Upper lobe of right lung (tissue), 1 donor: Measurements from ENCODE around the gene TMX4. TPM values are rescaled to one million over a fixed set of nuclear protein-coding genes. Genes with fewer than 3 reads are reported as not detected.
"Not testable (repeated sequence)": the region's sequence is repeated elsewhere in the genome, so short reads cannot be mapped to it uniquely, and the experiment has no call there.

ENCODE experiments used
- ATAC-seq: fragments of 200-7000 bp; cut with Tn5 transposase; one replicate; pipeline ENCODE4 v1.9.1; 2020; ENCODE audit warnings: mild to moderate bottlenecking, moderate library complexity
- DNase-seq: peaks from one replicate; pipeline ENCODE4 v3.0.0-alpha.2; 2020
- H3K27ac ChIP-seq: fragments of 200-600 bp; one replicate; pipeline ENCODE4 v1.8.0; 2022
- H3K27me3 ChIP-seq: fragments of 200-600 bp; one replicate; pipeline ENCODE4 v1.8.0; 2022; ENCODE audit warnings: mild to moderate bottlenecking
- H3K36me3 ChIP-seq: fragments of 200-600 bp; one replicate; pipeline ENCODE4 v1.8.0; 2022
- H3K4me1 ChIP-seq: fragments of 200-600 bp; one replicate; pipeline ENCODE4 v1.8.0; 2022
- H3K4me3 ChIP-seq: fragments of 200-600 bp; one replicate; pipeline ENCODE4 v1.8.0; 2022; ENCODE audit warnings: mild to moderate bottlenecking
- H3K9me3 ChIP-seq: fragments of 200-600 bp; one replicate; pipeline ENCODE4 v1.8.0; 2022
- CTCF ChIP-seq: fragments of 200-600 bp; IDR thresholded peaks from one replicate; pipeline ENCODE4 v1.8.0; 2022; ENCODE audit warnings: antibody characterized with exemption
- intact Hi-C: fragments of 100-400 bp; cut with DNase I; formaldehyde crosslinking; loops from one replicate; pipeline ENCODE4 v1.11.0; 2022
- total RNA-seq: library from RNA; stranded (reverse); fragmentation: NEBNext Ultra II Directional; extraction: Animal tissue kit (Norgen Biotek cat#: 25700); gene quantifications from one replicate; pipeline ENCODE4 v1.2.1, GENCODE V29; 2021
- donor health status: DM: no; HTN: yes; CAD: no; lungs with severe emphysema.

TMX4 gene
- total RNA-seq, 1 donor from 2014 or later: 45.0 TPM

- no peak overlapping the region for H3K27ac ChIP-seq
- no peaks in the 10 kb centered on the region for H3K4me1 ChIP-seq
- no peaks in the 10 kb centered on the region for H3K9me3 ChIP-seq
- intact Hi-C loops: no loop called here
- no peaks in the 10 kb centered on the region for H3K36me3 ChIP-seq
- no peak for TF ChIP-seq CTCF
- no peak for ATAC-seq
- DNase-seq: no peak
- no peak overlapping the region for H3K4me3 ChIP-seq
- H3K27me3 ChIP-seq: no peaks in the 10 kb centered on the region
Observed at GRCh38 chr20:7966176-7966575, 53.4 kb downstream of the TMX4 start.

GRCh38 chr20:7959484-7959883 is 60.1 kb downstream of the TMX4 start:
- Histone ChIP-seq H3K36me3 (no peaks in the 10 kb centered on the region), H3K9me3 (no peaks in the 10 kb centered on the region), H3K27ac (no peak overlapping the region), H3K4me3 (no peak overlapping the region), H3K27me3 (no peaks in the 10 kb centered on the region), H3K4me1 (no peaks in the 10 kb centered on the region)
- intact Hi-C loops: no loop called here
- TF ChIP-seq CTCF: no peak
- DNase-seq (no peak), ATAC-seq (peak; percentile 27)

GRCh38 chr20:7956561-7956960 is 63.0 kb downstream of the TMX4 start:
- H3K9me3 ChIP-seq, ATAC-seq, H3K27ac ChIP-seq, intact Hi-C loops, H3K4me3 ChIP-seq, H3K4me1 ChIP-seq, H3K36me3 ChIP-seq, H3K27me3 ChIP-seq, DNase-seq: not testable (repeated sequence)

- no peak for DNase-seq
- no peak for TF ChIP-seq CTCF
- no peaks in the 10 kb centered on the region for H3K36me3 ChIP-seq
- no peak for ATAC-seq
- H3K9me3 ChIP-seq: no peaks in the 10 kb centered on the region
- no peaks in the 10 kb centered on the region for H3K27me3 ChIP-seq
- no peak overlapping the region for H3K27ac ChIP-seq
- intact Hi-C loops: no loop called here
- no peaks in the 10 kb centered on the region for H3K4me1 ChIP-seq
- no peak overlapping the region for H3K4me3 ChIP-seq
Observed at GRCh38 chr20:7950387-7950786, 69.2 kb downstream of the TMX4 start.

- intact Hi-C loops: no loop called here
- Histone ChIP-seq H3K36me3 (no peaks in the 10 kb centered on the region), H3K9me3 (no peaks in the 10 kb centered on the region), H3K27ac (no peak overlapping the region), H3K27me3 (no peaks in the 10 kb centered on the region), H3K4me1 (no peaks in the 10 kb centered on the region), H3K4me3 (no peak overlapping the region)
- TF ChIP-seq CTCF: no peak
- no peak for ATAC-seq
- DNase-seq: no peak
Observed at GRCh38 chr20:7943891-7944290, 75.7 kb downstream of the TMX4 start.

- H3K4me3 ChIP-seq: no peak within 1 kb of the TSS
- no peak within 1 kb of the TSS for H3K27ac ChIP-seq
- no peaks in the 10 kb centered on the region for H3K36me3 ChIP-seq
- DNase-seq: no peak
- no peak for ATAC-seq
- TF ChIP-seq CTCF: no peak
- no peaks in the 10 kb centered on the region for H3K4me1 ChIP-seq
- H3K27me3 ChIP-seq: no peaks in the 10 kb centered on the region
- intact Hi-C loops: no loop called here
- no peaks in the 10 kb centered on the region for H3K9me3 ChIP-seq
Observed at GRCh38 chr20:7940341-7940740, 79.2 kb downstream of the TMX4 start, which contains the start of gene HAO1. Gene HAO1 (minus strand): TSS chr20:7940458. CDS start chr20:7940422, 36 bp downstream.
